Fibroblast of mammary gland (primary cell): ENCODE results near the gene ACMSD.
A peak's percentile ranks its signal among the peaks of the same experiment; 100 is the strongest.

ENCODE experiments used
- DNase-seq: peaks from one replicate; pipeline ENCODE4 v3.0.0-alpha.2; 2010; ENCODE audit warnings: low read depth
- H3K4me3 ChIP-seq: 2 replicates; pipeline ENCODE4 v1.5.1; 2011; ENCODE audit warnings: low read depth, mild to moderate bottlenecking, low read length, moderate library complexity; ENCODE audit not compliant: control insufficient read depth
- CTCF ChIP-seq: conservative IDR thresholded peaks from 2 replicates; pipeline ENCODE4 v1.5.1; 2011; ENCODE audit warnings: low read depth, low read length, inconsistent platforms; ENCODE audit not compliant: control insufficient read depth, insufficient read depth

The ACMSD gene

GRCh38 chr2:134926231-134926931, 88.0 kb downstream of the ACMSD start:
- peak; percentile 35 for DNase-seq
- H3K4me3 ChIP-seq = no peak overlapping the region
- TF ChIP-seq CTCF = no peak

- no peak overlapping the region for H3K4me3 ChIP-seq
- TF ChIP-seq CTCF = no peak
- DNase-seq = peak; percentile 70
Observed at GRCh38 chr2:134927195-134927594, 88.8 kb downstream of the ACMSD start.

- no peak for DNase-seq
- no peak overlapping the region for H3K4me3 ChIP-seq
- no peak for TF ChIP-seq CTCF
Observed at GRCh38 chr2:134932864-134933526, 94.6 kb downstream of the ACMSD start.

- no peak for DNase-seq
- H3K4me3 ChIP-seq = no peak overlapping the region
- TF ChIP-seq CTCF = no peak
Observed at GRCh38 chr2:134933732-134934131, 95.3 kb downstream of the ACMSD start.

GRCh38 chr2:134934150-134934549, 95.7 kb downstream of the ACMSD start:
- no peak for TF ChIP-seq CTCF
- H3K4me3 ChIP-seq = no peak overlapping the region
- DNase-seq = no peak

GRCh38 chr2:134934641-134935040, 96.2 kb downstream of the ACMSD start:
- no peak overlapping the region for H3K4me3 ChIP-seq
- DNase-seq = peak; percentile 41
- no peak for TF ChIP-seq CTCF
